Activated naive CD4-positive, alpha-beta T cell treated with anti-CD3 and anti-CD28 coated beads, Interleukin-2, amount 50 U/mL, for 72 hours (primary cell): Measurements from ENCODE around the gene PLEKHJ1. TPM values are rescaled to one million over a fixed set of nuclear protein-coding genes. Genes with fewer than 3 reads are reported as not detected.

Experiments used
- ATAC-seq, 2 donors: fragments of 150-1000 bp; cut with Tn5 transposase; 2 replicates each; pipeline ENCODE4 v1.10.0; 2021; ENCODE audit warnings: mild to moderate bottlenecking in 2 of 2, moderate library complexity in 2 of 2
- DNase-seq, 2 donors: peaks; one replicate each; pipeline ENCODE4 v3.0.0; 2021 to 2022; ENCODE audit warnings: low spot score in 2 of 2
- H3K27ac Mint-ChIP-seq, 2 donors: one replicate each; pipeline ENCODE4 v1.8.0; 2022; ENCODE audit warnings: mild to moderate bottlenecking in 2 of 2, mixed read lengths in 2 of 2
- H3K36me3 Mint-ChIP-seq, 2 donors: one replicate each; pipeline ENCODE4 v1.8.0; 2022; ENCODE audit warnings: mixed read lengths in 2 of 2
- H3K9me3 Mint-ChIP-seq, 2 donors: one replicate each; pipeline ENCODE4 v1.8.0; 2022; ENCODE audit warnings: mixed read lengths in 2 of 2
- total RNA-seq, 2 donors: library from RNA; stranded (reverse); gene quantifications; one replicate each; pipeline ENCODE4 v1.2.3, GENCODE V29; 2022

Gene PLEKHJ1
- total RNA-seq, 2 donors from 2014 or later = 41.9 to 69.9 TPM

DNA sequence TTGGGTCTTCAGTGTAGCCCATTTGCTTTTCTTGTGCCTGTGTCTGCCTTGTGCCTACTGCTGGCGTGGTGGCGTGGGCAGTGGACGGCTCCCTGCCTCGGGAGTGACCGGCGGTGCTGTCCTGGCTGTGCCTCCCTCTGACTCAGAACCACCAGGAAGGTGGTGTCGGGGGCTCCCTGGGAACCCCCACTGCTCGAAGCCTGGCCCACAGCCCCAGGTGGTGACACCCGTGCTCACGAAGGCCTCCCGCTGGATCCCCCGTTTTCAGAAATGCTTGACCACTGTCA lies 7.9 kb upstream of the PLEKHJ1 start:
- ATAC-seq (no peak), DNase-seq (no peak)
- no peak overlapping the region for H3K27ac Mint-ChIP-seq
- no peaks in the 10 kb centered on the region for H3K9me3 Mint-ChIP-seq
- peaks cover 27 to 31% of the 10 kb centered on the region in 2 donors for H3K36me3 Mint-ChIP-seq

DNA sequence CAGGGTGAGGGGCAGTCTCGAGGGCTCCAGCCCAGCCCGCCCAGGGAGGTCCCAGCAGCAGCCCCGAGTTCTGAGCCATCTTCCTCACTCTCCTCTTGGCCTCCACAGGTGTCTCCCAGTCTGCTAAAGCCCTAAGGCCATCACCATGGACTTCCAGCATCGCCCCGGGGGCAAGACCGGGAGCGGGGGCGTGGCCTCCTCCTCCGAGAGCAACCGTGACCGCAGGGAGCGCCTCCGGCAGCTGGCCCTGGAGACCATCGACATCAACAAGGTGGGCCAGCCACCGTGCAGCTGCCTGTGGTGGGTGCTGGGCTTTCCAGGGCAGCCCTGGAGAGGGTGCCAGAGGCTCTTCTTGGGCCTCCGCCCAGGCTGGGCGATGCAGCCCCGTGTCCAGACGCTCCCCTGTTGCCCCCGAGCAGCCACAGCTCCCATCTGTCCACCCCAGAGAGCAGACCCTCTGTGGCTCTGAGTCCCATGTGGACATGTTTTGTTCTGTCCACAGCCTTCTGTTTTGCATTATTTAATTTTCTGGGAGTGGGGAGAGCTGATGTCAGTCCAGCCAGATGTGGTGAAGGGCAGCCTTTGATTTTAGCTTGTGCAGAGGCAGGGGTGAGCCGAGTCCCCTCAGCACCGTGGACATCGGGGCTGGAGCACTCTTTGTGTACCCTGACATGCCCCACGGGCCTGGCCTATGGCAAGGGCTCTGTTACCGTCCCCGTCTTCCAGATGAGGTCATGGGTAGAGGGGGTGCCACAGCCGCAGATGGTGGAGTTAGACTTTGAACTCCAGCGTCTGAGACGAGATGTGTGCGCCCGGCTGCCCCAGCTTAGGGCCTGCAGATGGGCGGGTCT lies 7.4 kb upstream of the PLEKHJ1 start:
- Mint-ChIP-seq H3K36me3 (peaks cover 32 to 37% of the 10 kb centered on the region in 2 donors), H3K27ac (peak overlapping the region; percentile 25 to 53), H3K9me3 (no peaks in the 10 kb centered on the region)
- ATAC-seq = no peak
- no peak for DNase-seq

DNA sequence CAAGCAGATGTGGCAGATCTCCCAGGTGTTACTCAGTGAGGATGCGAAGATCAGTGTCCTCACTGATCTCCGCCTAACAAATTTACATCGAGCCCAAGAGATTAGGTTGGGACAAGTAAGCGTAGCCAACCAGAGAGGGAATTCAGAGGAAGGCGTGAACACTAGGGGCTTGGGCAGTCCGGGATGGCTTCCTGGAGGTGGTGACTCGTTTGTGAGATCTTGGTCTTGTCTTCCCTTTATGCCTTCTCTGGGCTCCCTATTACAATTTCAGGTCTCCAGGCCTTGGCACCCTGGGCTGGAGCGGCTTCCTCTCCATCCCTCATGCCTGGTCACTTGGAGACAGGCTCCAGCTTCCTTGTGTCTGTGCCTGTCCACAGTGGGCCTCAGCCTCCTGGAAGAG lies 6.7 kb upstream of the PLEKHJ1 start:
- Mint-ChIP-seq H3K9me3 (no peaks in the 10 kb centered on the region), H3K27ac (peak overlapping the region; percentile 53 to 91), H3K36me3 (peaks cover 39 to 43% of the 10 kb centered on the region in 2 donors)
- ATAC-seq (no peak), DNase-seq (no peak)

DNA sequence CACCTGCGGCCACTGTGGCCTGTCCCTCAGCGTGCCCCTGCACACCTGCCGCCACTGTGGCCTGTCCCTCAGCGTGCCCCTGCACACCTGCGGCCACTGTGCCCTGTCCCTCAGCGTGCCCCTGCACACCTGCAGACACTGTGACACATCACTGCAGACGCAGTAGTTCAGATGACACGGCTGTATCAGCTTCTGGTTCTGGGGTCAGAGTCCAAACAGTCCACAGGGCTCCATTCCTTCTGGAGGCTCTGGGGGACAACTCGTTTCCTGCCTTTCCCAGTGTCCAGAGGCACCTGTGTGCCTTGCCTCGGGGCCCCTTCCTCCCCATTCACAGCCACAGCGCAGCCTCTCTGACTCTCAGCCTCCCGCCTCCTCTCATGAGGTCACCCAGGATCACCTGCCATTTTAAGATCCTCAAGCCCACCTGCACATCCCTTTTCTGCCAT lies 6.0 kb upstream of the PLEKHJ1 start:
- no peak for ATAC-seq

GRCh38 chr19:2240881-2241760 lies 5.0 kb upstream of the PLEKHJ1 start:
- Mint-ChIP-seq H3K9me3 (no peaks in the 10 kb centered on the region), H3K36me3 (peaks cover 53 to 59% of the 10 kb centered on the region in 2 donors), H3K27ac (peak overlapping the region; percentile 92 to 94)
- ATAC-seq (no peak), DNase-seq (no peak)

More for the DNA sequence above, 6.0 kb upstream of the PLEKHJ1 start:
- Mint-ChIP-seq H3K27ac (peak overlapping the region in 1 of 2 donors; percentile 91), H3K36me3 (peaks cover 45 to 50% of the 10 kb centered on the region in 2 donors), H3K9me3 (no peaks in the 10 kb centered on the region)
- DNase-seq = no peak

DNA sequence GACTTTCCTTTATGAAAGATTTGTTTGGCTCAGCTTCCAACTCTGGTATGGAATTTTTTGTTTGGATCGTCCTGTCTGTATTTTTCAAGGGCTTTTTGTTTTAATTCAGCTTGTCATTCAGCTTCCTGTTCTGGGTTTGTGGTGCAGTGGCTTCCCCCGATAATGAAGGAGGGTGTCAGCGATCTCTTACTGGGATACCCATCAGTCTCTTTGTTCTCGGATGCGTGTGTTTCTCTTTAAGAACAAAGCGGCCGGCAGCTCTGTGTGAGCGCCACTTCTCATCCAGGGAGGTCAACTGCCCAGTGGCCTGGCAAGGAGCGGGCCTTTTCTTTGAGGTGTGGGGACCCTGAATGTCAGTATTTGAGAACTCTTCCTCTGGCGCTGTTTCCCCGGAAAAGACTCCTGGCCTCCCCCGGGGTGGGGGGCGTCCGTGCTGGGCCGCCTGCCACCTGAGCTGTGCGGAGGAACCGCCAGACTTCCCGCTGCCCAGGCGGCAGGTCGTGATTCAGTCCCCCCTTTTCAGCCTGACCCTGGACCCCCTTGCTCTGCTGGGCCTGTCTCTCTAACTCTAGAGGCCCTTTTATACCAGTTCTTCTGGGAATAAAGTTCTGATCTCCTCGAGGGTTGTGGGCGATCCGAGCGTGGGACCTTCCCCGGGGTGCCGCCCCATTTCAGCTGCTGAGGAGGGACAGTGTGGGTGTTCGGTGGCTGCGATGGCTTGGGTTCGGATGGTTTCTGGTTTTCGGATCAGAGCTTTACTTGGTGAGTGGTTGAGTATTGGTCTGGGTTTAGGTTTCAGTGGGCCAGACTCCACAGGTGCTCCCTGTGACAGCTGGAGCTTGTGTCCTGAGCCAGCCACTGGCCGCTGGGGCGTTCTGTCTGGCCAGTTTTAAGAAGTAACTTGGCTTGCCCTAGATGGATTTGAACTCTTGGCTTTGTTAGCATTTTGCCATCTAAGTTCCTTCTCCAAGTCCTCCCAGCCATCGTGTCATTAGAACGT lies 3.9 kb upstream of the PLEKHJ1 start:
- H3K27ac Mint-ChIP-seq = peak overlapping the region; percentile 92 to 94
- peaks cover 49 to 54% of the 10 kb centered on the region in 2 donors for H3K36me3 Mint-ChIP-seq
- DNase-seq = no peak

DNA sequence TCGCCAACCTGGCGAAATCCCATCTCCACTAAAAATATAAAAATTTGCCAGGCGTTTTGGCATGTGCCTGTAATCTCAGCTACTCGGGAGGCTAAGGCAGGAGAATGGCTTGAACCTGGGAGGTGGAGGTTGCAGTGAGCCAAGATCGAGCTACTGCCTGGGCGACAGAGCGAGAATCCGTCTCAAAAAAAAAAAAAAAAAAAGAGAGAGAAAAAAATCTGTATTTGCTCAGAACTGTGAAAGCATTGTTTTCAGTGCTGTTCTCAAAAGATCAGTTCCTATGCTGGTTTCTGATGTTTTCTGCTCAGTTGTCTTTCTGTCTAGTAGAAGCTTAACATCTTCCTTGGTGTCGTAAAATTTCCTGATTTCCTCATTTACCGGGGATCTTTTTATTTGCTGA lies 3.0 kb upstream of the PLEKHJ1 start:
- ATAC-seq (no peak), DNase-seq (no peak)
- H3K9me3 Mint-ChIP-seq = no peaks in the 10 kb centered on the region
- peak overlapping the region; percentile 90 to 92 for H3K27ac Mint-ChIP-seq
- H3K36me3 Mint-ChIP-seq = peaks cover 50 to 54% of the 10 kb centered on the region in 2 donors

More for the DNA sequence above, 3.9 kb upstream of the PLEKHJ1 start:
- H3K9me3 Mint-ChIP-seq = no peaks in the 10 kb centered on the region
- no peak for ATAC-seq

DNA sequence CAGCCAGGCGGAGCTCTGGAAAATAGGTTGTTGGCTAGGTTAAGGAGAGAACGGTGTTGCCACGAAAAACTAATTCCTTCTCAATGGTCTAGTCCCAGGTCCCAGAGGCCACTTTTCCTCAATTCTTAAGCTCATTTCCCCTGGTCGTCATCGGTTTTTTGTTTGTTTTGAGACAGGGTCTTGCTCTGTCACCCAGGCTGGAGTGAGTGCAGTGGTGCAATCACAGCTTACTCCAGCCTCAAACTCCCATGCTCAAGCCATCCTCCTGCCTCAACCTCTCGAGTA lies 1.7 kb upstream of the PLEKHJ1 start:
- no peak for DNase-seq
- Mint-ChIP-seq H3K36me3 (peaks cover 48 to 50% of the 10 kb centered on the region in 2 donors), H3K9me3 (no peaks in the 10 kb centered on the region), H3K27ac (peak overlapping the region; percentile 85 to 92)
- no peak for ATAC-seq

DNA sequence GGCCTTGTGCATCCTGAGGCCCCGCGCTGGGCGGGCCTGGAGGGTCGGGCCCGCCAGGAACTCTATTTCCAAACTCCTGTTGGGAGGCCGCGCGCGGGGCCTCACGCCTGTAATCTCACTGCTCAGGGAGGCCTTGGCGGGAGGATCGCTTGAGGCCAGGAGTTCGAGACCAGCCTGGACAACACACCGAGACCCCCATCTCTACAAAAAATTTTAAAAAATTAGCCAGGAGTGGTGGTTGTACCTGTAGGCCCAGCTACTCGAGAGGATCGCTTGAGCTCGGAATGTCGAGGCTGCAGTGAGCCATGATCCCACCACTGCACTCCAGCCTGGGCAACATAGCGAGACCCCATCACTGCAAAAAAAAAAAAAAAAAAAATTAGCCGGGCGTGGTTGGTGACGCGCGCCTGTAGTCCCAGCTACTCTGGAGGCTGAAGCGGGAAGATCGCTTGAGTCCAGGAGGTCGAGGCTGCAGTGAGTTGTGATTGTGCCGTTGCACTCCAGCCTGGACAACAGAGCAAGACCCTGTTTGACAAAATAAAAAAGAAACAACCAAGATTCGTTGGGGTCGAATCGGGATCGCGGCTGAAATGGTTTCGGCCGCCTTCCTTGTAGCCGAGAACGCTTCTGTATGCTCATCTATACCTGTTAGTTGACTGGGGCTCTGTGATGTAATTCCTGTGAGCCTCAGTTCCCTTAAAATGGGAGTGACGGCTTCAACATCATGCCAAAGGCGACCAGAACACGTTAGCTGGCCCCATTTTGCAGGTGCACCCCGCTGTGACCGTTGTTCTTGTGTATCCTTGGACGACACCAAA lies 1.1 kb upstream of the PLEKHJ1 start:
- Mint-ChIP-seq H3K27ac (peak overlapping the region; percentile 85 to 92), H3K36me3 (peaks cover 42 to 44% of the 10 kb centered on the region in 2 donors), H3K9me3 (no peaks in the 10 kb centered on the region)
- DNase-seq (no peak), ATAC-seq (no peak)

DNA sequence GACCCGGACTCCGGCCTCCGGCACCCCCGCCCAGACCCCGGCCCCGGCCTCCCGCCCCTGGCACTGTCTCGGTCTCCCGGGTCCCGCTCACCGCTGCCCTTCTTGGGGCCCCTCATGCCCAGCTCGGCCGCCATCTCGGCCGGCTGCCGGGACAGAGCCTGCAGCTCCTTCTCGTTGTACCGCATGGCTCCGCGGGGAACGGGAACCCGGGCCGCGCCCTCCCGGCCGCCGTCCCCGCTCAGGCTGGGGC lies 140 bp downstream of the PLEKHJ1 start:
- no peaks in the 10 kb centered on the region for H3K9me3 Mint-ChIP-seq
- peaks cover 42 to 43% of the 10 kb centered on the region in 2 donors for H3K36me3 Mint-ChIP-seq
- peak overlapping the region; percentile 92 to 100 for H3K27ac Mint-ChIP-seq
- DNase-seq = no peak
- ATAC-seq = peak in 1 of 2 donors; percentile 19

- Mint-ChIP-seq H3K9me3 (no peaks in the 10 kb centered on the region), H3K36me3 (peaks cover 41 to 42% of the 10 kb centered on the region in 2 donors), H3K27ac (peak overlapping the region; percentile 92 to 96)
- DNase-seq (no peak), ATAC-seq (peak; percentile 9 to 12)
Observed at GRCh38 chr19:2235381-2236063, 607 bp downstream of the PLEKHJ1 start.

DNA sequence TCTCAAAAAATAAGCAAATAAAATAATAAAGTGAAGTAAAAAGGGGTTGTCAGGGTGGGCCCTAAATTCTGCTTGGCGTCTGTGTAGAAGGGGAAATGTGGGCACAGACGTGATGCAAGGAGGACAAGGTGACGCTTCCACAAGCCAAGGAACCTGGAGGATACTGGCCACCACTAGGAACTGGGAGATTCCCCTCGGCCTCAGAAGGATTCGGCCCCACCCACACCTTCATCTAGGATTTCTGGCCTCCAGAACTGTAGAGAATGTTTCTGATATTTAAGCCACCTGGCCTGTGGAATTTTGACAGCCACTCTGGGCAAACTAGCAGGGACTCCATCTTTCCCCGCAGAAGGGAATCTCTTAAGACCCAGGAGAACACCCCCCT lies 1.1 kb downstream of the PLEKHJ1 start:
- Mint-ChIP-seq H3K36me3 (peaks cover 37 to 38% of the 10 kb centered on the region in 2 donors), H3K9me3 (no peaks in the 10 kb centered on the region), H3K27ac (peak overlapping the region; percentile 92 to 96)
- no peak for DNase-seq
- ATAC-seq = no peak

DNA sequence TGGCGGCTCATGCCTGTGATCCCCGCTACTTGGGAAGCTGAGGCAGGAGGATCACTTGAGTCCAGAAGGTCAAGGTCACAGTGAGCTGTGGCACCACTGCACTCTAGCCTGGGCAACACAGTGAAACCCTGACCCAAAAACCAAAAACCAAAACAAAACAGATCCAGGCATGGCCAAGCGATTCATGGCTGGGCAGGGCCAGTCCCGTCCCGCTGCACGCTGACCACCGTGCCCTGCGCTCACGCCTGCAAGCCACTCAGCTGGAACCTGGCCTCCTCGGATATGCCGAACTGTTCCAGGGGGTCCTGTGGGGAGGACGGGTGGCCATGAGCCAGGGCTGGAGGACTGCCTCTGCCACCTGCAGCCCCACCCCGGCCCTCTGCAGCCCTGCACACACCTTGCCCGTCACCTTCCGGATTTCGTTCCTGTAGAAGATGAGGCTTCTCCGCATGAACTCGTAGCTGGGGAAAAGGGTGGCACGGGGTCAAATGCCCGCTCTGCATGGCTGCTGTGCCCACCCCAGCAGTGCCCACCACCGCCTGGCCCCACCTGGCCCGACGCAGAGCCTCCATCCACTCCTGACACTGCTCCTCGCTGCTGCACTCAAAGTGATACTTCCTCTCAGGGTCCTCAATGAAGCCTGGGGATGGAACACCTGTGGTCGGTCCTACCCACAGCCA lies 2.4 kb downstream of the PLEKHJ1 start:
- Mint-ChIP-seq H3K36me3 (peaks cover 24 to 29% of the 10 kb centered on the region in 2 donors), H3K9me3 (no peaks in the 10 kb centered on the region), H3K27ac (peak overlapping the region; percentile 92 to 96)
- DNase-seq (no peak), ATAC-seq (no peak)

DNA sequence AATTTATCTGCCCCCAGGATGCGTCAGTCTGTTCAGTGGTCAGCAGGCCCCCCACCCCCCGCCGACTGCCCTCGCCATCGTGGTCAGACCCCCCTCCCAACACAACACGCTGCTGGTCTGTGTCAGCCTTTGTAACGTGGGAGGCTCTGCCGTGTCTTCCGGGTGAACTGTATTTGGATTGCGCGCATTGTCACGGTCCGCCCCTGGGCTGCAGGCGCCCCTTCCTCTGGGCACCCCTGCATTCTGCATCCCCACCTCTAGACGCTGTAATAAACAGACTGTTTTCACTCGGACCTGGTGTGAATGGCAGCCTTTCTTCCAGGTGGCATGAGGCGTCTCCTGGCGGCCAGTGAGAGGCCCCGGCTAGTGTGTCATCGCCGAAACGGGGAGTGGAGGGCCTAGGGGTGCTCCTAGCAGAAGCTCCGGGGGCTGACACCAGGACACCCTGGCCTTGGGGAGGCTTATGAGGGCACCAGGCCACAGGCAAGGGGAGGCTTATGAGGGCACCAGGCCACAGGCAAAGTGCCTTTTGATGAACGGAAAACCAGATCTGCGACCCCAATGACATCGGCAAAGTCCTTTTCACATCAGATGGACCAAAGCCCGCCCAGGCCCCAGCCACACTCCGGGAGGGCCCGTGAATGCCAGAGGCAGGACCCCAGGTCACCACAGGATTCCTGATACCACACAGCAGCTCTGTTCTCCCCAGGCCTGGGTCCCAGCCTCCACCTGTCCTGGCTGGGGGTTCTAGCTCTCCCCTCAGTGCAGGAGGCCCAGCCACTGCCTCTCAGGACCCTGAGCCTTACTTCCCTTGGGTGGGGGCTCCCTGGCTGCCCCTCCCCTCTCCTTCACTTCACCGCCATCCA lies 3.6 kb downstream of the PLEKHJ1 start:
- Mint-ChIP-seq H3K9me3 (no peaks in the 10 kb centered on the region), H3K27ac (peak overlapping the region; percentile 33 to 92), H3K36me3 (peaks cover 12 to 17% of the 10 kb centered on the region in 2 donors)
- no peak for ATAC-seq
- DNase-seq = no peak
